Fibroblast of pulmonary artery (primary cell): ENCODE measurements around the gene PIP5K1B.

Experiments
- DNase-seq: peaks from one replicate; pipeline ENCODE4 v3.0.0-alpha.2; 2010; ENCODE audit warnings: low read depth
- H3K4me3 ChIP-seq: replicated peaks from 2 replicates; pipeline ENCODE4 v1.5.1; 2011; ENCODE audit warnings: low read depth, mild to moderate bottlenecking, control low read depth, low read length, moderate library complexity
- TF ChIP-seq, protein P1 (sequence below): IDR thresholded peaks from 2 replicates; pipeline ENCODE4 v1.5.1; 2011; ENCODE audit warnings: mild to moderate bottlenecking, control low read depth, low read length, inconsistent platforms; ENCODE audit errors: missing control alignments

The PIP5K1B gene

DNA sequence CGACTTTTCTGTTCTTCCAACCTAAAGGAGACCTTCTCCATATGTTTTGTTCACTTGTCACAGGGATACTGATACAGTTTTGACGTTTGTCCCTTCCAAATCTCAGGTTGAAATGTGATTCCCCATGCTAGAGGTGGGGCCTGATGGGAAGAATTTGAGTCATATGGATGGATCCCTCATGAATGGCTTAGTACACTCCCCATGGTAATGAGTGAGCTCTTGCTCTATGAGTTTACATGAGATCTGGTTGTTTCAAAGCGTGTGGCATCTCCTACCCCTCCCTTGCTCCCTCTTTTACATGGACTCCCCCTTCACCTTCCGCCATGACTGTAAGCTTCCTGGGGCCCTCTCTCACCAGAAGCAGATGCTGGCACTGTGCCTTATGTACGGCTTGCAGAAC, 6.9 kb downstream of the PIP5K1B start:
- no peak overlapping the region for H3K4me3 ChIP-seq
- TF ChIP-seq, protein P1, sequence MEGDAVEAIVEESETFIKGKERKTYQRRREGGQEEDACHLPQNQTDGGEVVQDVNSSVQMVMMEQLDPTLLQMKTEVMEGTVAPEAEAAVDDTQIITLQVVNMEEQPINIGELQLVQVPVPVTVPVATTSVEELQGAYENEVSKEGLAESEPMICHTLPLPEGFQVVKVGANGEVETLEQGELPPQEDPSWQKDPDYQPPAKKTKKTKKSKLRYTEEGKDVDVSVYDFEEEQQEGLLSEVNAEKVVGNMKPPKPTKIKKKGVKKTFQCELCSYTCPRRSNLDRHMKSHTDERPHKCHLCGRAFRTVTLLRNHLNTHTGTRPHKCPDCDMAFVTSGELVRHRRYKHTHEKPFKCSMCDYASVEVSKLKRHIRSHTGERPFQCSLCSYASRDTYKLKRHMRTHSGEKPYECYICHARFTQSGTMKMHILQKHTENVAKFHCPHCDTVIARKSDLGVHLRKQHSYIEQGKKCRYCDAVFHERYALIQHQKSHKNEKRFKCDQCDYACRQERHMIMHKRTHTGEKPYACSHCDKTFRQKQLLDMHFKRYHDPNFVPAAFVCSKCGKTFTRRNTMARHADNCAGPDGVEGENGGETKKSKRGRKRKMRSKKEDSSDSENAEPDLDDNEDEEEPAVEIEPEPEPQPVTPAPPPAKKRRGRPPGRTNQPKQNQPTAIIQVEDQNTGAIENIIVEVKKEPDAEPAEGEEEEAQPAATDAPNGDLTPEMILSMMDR = no peak
- DNase-seq = no peak

DNA sequence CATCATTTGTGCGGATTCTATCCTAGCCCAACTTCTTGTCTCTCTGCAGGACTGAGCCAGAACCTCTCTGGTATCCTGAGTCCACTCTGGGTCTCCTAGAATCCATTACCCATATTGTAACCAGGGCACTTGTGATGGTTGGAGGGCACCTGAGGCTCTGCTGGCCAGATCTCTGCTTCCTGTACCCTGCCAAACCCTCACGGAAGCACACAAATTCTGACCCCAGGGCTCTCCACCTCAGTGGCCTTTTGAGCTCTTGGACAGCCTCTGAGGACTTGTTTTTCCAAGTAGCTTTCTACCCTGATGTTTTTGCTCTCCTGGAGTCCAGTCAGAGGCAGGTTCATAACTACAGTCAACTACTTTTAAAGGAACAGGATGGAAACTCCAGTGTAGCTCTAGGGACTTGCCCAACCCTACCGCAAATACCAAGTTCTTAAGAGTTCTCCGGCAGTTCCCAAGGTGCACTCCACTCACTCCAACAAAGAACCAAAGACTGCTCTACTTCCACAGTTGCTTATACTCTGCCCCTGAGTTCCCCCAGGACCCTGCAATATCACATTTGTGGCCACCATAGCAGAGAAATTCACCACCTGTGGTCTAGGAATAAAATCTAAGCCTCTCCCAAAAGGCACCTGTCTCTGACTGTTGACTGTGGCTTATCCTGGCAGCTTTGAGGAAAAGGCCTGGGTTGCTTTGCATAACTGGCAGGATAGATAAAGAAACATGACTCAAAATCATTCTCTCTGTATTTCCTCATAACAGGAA, 9.6 kb downstream of the PIP5K1B start:
- no peak for DNase-seq
- TF ChIP-seq, protein P1 = no peak
- no peak overlapping the region for H3K4me3 ChIP-seq

DNA sequence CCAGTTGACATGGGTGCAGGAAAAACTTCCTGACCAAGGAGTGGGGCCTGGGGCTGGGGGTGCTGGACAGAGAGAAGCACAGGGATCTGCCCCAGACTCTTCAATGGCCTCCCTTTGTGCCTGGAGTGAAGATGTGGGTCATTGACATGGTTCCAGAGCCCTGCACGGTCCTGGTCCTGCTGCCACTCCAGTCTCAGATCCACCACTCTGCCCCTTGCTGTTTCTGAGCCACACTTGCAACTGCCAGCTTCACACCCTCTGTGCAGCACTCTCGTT, 10.1 kb downstream of the PIP5K1B start:
- no peak for DNase-seq
- H3K4me3 ChIP-seq = no peak overlapping the region
- TF ChIP-seq, protein P1 = no peak

DNA sequence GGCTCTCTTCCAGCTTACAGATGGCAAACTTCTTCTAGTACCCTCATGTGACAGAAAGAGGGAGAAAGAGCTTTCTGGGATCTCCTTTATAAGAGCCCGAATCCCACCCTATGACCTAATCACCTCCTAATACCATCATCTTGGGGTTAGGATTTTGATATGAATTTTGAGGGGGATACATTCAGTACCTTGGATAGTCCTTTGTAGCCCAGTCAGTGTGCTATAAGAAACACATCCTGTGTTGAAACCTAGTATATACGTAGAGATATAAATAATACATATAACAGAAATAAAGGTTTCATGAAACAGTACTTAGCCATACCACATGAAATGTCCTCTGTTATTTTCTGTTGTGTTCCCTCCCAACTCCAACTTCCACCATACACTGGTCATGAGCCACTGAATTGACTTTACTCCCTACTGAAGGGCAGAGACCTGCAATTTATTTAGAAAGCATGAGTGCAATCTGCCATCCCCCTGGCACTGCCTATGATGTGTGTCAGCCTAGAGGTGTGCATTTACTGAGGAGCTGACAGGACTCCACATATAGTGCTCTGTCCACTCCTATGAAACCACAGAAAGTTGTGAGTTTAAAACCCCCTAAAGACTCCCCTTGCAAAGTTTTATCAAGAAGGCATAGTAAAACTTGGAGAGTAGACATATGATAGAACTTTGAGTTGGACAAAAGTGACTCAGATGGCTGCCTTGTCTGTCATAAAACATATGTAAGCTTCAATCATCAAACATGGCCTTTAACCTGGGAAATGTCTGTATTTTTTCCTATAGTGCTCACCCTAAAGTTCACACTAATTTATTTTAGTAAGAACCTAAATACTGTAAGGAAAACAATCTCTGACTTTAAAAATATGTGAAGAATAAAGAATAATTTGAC, 12.8 kb downstream of the PIP5K1B start:
- DNase-seq = no peak
- no peak overlapping the region for H3K4me3 ChIP-seq
- TF ChIP-seq, protein P1 = no peak

DNA sequence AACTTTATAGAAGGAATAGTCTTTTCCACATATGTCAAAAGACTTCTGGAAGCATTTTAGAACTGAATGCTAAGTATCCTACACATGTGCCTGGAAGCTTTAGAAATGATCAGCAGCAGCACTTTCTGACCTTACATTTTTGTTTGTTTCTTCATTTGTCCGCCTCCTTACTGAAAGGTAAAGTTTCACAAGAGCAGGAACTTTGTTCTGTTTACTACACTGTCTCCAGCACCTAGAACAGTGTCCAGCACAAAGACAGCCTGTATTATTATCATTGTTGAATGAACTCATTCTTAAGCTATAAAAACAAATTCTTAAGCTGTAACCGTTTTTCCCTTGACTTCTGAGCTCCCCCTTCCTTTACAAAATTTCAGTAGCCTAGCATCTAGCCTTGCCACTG, 14.8 kb downstream of the PIP5K1B start:
- TF ChIP-seq, protein P1 = no peak
- no peak for DNase-seq
- H3K4me3 ChIP-seq = no peak overlapping the region

DNA sequence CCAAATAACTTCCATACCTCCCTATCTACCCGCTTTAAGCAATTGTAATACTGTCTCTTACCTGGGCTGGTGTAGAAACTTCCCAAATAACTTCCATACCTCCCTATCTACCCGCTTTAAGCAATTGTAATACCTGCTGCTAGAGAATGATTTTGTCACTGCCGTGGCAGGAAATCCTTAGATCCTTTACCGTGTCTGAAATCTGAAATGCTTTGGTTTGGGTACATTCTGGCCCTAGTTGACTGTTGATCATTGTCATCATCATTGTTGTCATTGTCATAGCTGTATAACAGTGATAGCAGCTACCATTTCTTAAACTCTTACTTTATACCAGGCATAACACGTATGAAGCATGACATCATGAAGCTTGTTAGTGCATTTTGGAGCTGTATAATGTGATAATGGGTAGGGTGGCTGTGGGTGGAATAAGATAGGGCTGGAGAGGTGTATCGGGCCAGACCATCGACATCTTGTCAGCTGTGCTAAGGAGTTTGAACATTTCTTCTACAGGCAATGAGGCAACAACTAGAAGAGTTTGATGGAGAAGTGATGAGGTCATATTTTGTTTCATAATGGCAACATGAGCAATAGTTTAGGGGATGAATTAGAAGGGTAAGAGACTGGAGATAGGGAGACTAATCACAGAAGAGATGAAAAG, 15.7 kb downstream of the PIP5K1B start:
- no peak for DNase-seq
- H3K4me3 ChIP-seq = no peak overlapping the region
- TF ChIP-seq, protein P1 = no peak
